OCI-LY7 (cell line): ENCODE data around the gene PCDHGA2. TPM values are rescaled to one million over a fixed set of nuclear protein-coding genes. Genes with fewer than 3 reads are reported as not detected.
"Not testable (repeated sequence)": the region's sequence is repeated elsewhere in the genome, so short reads cannot be mapped to it uniquely, and the experiment has no call there.

Experiments
- BruUV-seq: library from RNA; stranded (reverse); fragments of 400-500 nt; replicated peaks from 2 replicates; lab custom pipeline; 2021; lab: Mats Ljungman, UMichigan
- CTCF ChIA-PET: fragments of 300-600 bp; sonication (Branson Sonifier 250); formaldehyde crosslinking; loops from one replicate; lab custom pipeline; 2022; ENCODE audit warnings: antibody characterized with exemption; ENCODE audit not compliant: unreplicated experiment; lab: Charles Lee
- POLR2A ChIA-PET: fragments of 300-600 bp; sonication (Branson Sonifier 250); formaldehyde crosslinking; loops from one replicate; lab custom pipeline; 2022; ENCODE audit warnings: antibody characterized with exemption; lab: Charles Lee
- DNase-seq: peaks from one replicate; pipeline ENCODE4 v3.0.0-alpha.2; 2015; ENCODE audit warnings: low spot score
- H2AFZ ChIP-seq: fragments of 200-600 bp; sonication (generic), shearing (Covaris generic); 2 replicates; pipeline ENCODE4 v1.6.1; 2014; ENCODE audit warnings: mild to moderate bottlenecking, antibody characterized with exemption, low read length, moderate library complexity
- H3K27ac ChIP-seq: fragments of 200-600 bp; sonication (generic); 2 replicates; pipeline ENCODE4 v1.5.1; 2014; ENCODE audit warnings: mixed run types, low read depth, mild to moderate bottlenecking, moderate library complexity, low read length, inconsistent platforms; ENCODE audit not compliant: poor library complexity, severe bottlenecking
- H3K36me3 ChIP-seq: fragments of 200-600 bp; sonication (generic); 2 replicates; pipeline ENCODE4 v1.6.1; 2014; ENCODE audit warnings: mild to moderate bottlenecking, antibody characterized with exemption, low read length, moderate library complexity, mixed read lengths; ENCODE audit not compliant: insufficient read depth
- H3K4me1 ChIP-seq: fragments of 200-600 bp; sonication (generic); 2 replicates; pipeline ENCODE4 v1.5.1; 2014; ENCODE audit warnings: mild to moderate bottlenecking, low read length; ENCODE audit not compliant: insufficient read depth, poor library complexity, severe bottlenecking
- H3K4me2 ChIP-seq: fragments of 200-600 bp; sonication (generic); 2 replicates; pipeline ENCODE4 v1.6.1; 2014; ENCODE audit warnings: mild to moderate bottlenecking, low read length
- H3K4me3 ChIP-seq: fragments of 200-600 bp; sonication (generic); 2 replicates; pipeline ENCODE4 v1.5.1; 2014; ENCODE audit warnings: mild to moderate bottlenecking, low read depth, low read length; ENCODE audit not compliant: poor library complexity, severe bottlenecking
- H3K79me2 ChIP-seq: fragments of 200-600 bp; sonication (generic); 2 replicates; pipeline ENCODE4 v1.6.1; 2016; ENCODE audit warnings: low read depth, mild to moderate bottlenecking, low read length, moderate library complexity, mixed read lengths; ENCODE audit not compliant: insufficient read depth
- H3K9me2 ChIP-seq: fragments of 200-600 bp; sonication (generic); 2 replicates; pipeline ENCODE4 v1.6.1; 2016; ENCODE audit warnings: mild to moderate bottlenecking, low read length, mixed read lengths; ENCODE audit not compliant: insufficient read depth
- H3K9me3 ChIP-seq: fragments of 200-600 bp; sonication (generic); 2 replicates; pipeline ENCODE4 v1.6.1; 2014; ENCODE audit warnings: mild to moderate bottlenecking, mixed run types, low read length, mixed read lengths
- H4K20me1 ChIP-seq: fragments of 200-600 bp; sonication (generic); 2 replicates; pipeline ENCODE4 v1.6.1; 2014; ENCODE audit warnings: mild to moderate bottlenecking, antibody characterized with exemption, low read length, moderate library complexity, mixed read lengths; ENCODE audit not compliant: insufficient read depth
- CTCF ChIP-seq: fragments of 200-600 bp; sonication (generic); conservative IDR thresholded peaks from 2 replicates; pipeline ENCODE4 v1.5.1; 2014; ENCODE audit warnings: mild to moderate bottlenecking, antibody characterized with exemption, low read length, moderate library complexity, mixed read lengths
- EZH2phosphoT487 ChIP-seq: fragments of 200-600 bp; sonication (generic); IDR thresholded peaks from 2 replicates; pipeline ENCODE4 v1.6.1; 2018; ENCODE audit warnings: low read depth, borderline replicate concordance, mild to moderate bottlenecking, mixed run types, antibody characterized with exemption, low read length, moderate library complexity, mixed read lengths
- intact Hi-C: fragments of 100-400 bp; cut with micrococcal nuclease; formaldehyde crosslinking; loops from one replicate; pipeline ENCODE4 v1.10.0; 2022; ENCODE audit not compliant: unreplicated experiment
- total RNA-seq, 2 experiments: library from RNA; depleted of rRNA in 1 of 2; stranded (reverse); fragments of >200 nt in 1 of 2; shearing (Covaris generic) in 1 of 2; gene quantifications; 2 replicates each; pipeline ENCODE4 v1.2.3, GENCODE V29; 2014 to 2022

PCDHGA2 gene
- total RNA-seq, 2 experiments from 2014 or later = 0.19 to 0.74 TPM

GRCh38 chr5:141387557-141388311 lies 49.2 kb downstream of the PCDHGA2 start, which contains the start of gene PCDHGB4:
TSS of gene PCDHGB4 (plus strand) at chr5:141387698. CDS start at chr5:141387885, 187 bp downstream.
- DNase-seq = peak; percentile 58
- not testable (repeated sequence) for BruUV-seq

GRCh38 chr5:141388661-141389060 lies 50.1 kb downstream of the PCDHGA2 start:
- POLR2A ChIA-PET = interaction anchor here (0.5 to 0.7 kb wide), 2 partner anchors 63 to 969 kb away, joined by 3 to 4 read pairs; no protein-coding TSS in a partner anchor
- Histone ChIP-seq H4K20me1 (no peaks in the 10 kb centered on the region), H3K27ac (no peak overlapping the region), H3K9me2 (no peaks in the 10 kb centered on the region), H3K4me3 (no peak overlapping the region), H3K4me1 (peaks cover 7% of the 10 kb centered on the region), H2AFZ (no peak overlapping the region), H3K79me2 (peaks cover 8% of the 10 kb centered on the region; the same call in 1 of the 2 replicates), H3K4me2 (peak overlapping the region; percentile 31; the same call in 1 of the 2 replicates), H3K36me3 (no peaks in the 10 kb centered on the region), H3K9me3 (no peaks in the 10 kb centered on the region)
- DNase-seq = no peak
- CTCF ChIA-PET = interaction anchor here (0.6 kb wide), 1 partner anchor 138 kb away, joined by 3 read pairs; no protein-coding TSS in a partner anchor
- no TSS peak for BruUV-seq
- intact Hi-C loops = no loop called here
- no peak for TF ChIP-seq EZH2phosphoT487
- no peak for TF ChIP-seq CTCF

More at GRCh38 chr5:141387557-141388311, 49.2 kb downstream of the PCDHGA2 start, which contains the start of gene PCDHGB4:
- H3K79me2 ChIP-seq, H3K27ac ChIP-seq, H2AFZ ChIP-seq, H3K9me3 ChIP-seq, H4K20me1 ChIP-seq, H3K9me2 ChIP-seq, CTCF ChIA-PET, H3K36me3 ChIP-seq, H3K4me1 ChIP-seq: not testable (repeated sequence)
- intact Hi-C loops = loop anchor here (1.0 kb wide), 1 partner anchor 25 kb away; the partner anchor contains the start of gene PCDHGA10
- H3K4me2 ChIP-seq = peak within 1 kb of the TSS; percentile 31; the same call in 1 of the 2 replicates
- H3K4me3 ChIP-seq = peak within 1 kb of the TSS; percentile 61
- peak; percentile 75 for TF ChIP-seq CTCF
- POLR2A ChIA-PET = interaction anchor here (0.6 to 1.4 kb wide), 2 partner anchors 9 to 119 kb away, joined by 3 to 4 read pairs; no protein-coding TSS in a partner anchor
